Measurements from ENCODE around the gene TCF19. TPM values are rescaled to one million over a fixed set of nuclear protein-coding genes. Genes with fewer than 3 reads are reported as not detected.

TCF19 gene
- total RNA-seq, result 10 to 100 TPM in 1 of 2 donors, 1 to 10 TPM in 1; 8.8 to 39.6 TPM

GRCh38 chr6:31158140-31158862 lies at the start of gene TCF19:
TSS of gene TCF19 (plus strand) at chr6:31158589. CDS start at chr6:31159470, 881 bp downstream.
- Histone ChIP-seq H3K4me1 (peaks cover 5% of the 10 kb centered on the region), H3K9me3 (no peaks in the 10 kb centered on the region), H3K9ac (ENCODE audit: low read depth in 2 of 2, low read length in 2 of 2) (peak within 1 kb of the TSS; percentile 75), H3K27ac (no peak within 1 kb of the TSS), H3K27me3 (no peaks in the 10 kb centered on the region), H3K4me3 (peak within 1 kb of the TSS; percentile 65), H3K36me3 (no peaks in the 10 kb centered on the region)
- no peak for TF ChIP-seq CTCF (IDR thresholded peaks at IDR 0.05)
- DNase-seq, result peak; percentile 99
- intact Hi-C loops (cut with DNase I), result no loop called here

GRCh38 chr6:31110825-31111582 lies 47.4 kb upstream of the TCF19 start:
- Histone ChIP-seq H3K27me3 (no peaks in the 10 kb centered on the region), H3K4me1 (peaks cover 5% of the 10 kb centered on the region), H3K27ac (no peak overlapping the region), H3K9me3 (no peaks in the 10 kb centered on the region), H3K9ac (ENCODE audit: low read depth in 2 of 2, low read length in 2 of 2) (no peak overlapping the region), H3K4me3 (no peak overlapping the region), H3K36me3 (no peaks in the 10 kb centered on the region)
- TF ChIP-seq CTCF (IDR thresholded peaks at IDR 0.05), result no peak
- DNase-seq, result no peak
- intact Hi-C loops (cut with DNase I), result no loop called here

- TF ChIP-seq CTCF (IDR thresholded peaks at IDR 0.05), result no peak
- Histone ChIP-seq H3K9me3 (no peaks in the 10 kb centered on the region), H3K4me1 (peaks cover 5% of the 10 kb centered on the region), H3K27ac (no peak overlapping the region), H3K27me3 (no peaks in the 10 kb centered on the region), H3K36me3 (no peaks in the 10 kb centered on the region), H3K9ac (ENCODE audit: low read depth in 2 of 2, low read length in 2 of 2) (no peak overlapping the region), H3K4me3 (no peak overlapping the region)
- intact Hi-C loops (cut with DNase I), result no loop called here
- DNase-seq, result no peak
Observed at GRCh38 chr6:31111712-31112111, 46.7 kb upstream of the TCF19 start.

- Histone ChIP-seq H3K4me1 (peaks cover 5% of the 10 kb centered on the region), H3K36me3 (no peaks in the 10 kb centered on the region), H3K9me3 (no peaks in the 10 kb centered on the region), H3K9ac (ENCODE audit: low read depth in 2 of 2, low read length in 2 of 2) (no peak within 1 kb of the TSS), H3K27me3 (no peaks in the 10 kb centered on the region), H3K27ac (no peak within 1 kb of the TSS), H3K4me3 (no peak within 1 kb of the TSS)
- intact Hi-C loops (cut with DNase I), result no loop called here
- TF ChIP-seq CTCF (IDR thresholded peaks at IDR 0.05), result no peak
- no peak for DNase-seq
Observed at GRCh38 chr6:31112478-31112877, 45.9 kb upstream of the TCF19 start, which contains the start of gene C6orf15. TSS of gene C6orf15 (minus strand) at chr6:31112575. CDS start at chr6:31112555, 20 bp downstream.

GRCh38 chr6:31113861-31114540 lies 44.4 kb upstream of the TCF19 start:
- H3K4me3 ChIP-seq, result no peak overlapping the region
- H3K36me3 ChIP-seq, result no peaks in the 10 kb centered on the region
- peak overlapping the region in 1 of 2 donors; percentile 41 for H3K9ac ChIP-seq (ENCODE audit: low read depth in 2 of 2, low read length in 2 of 2)
- no peak for TF ChIP-seq CTCF (IDR thresholded peaks at IDR 0.05)
- no peak overlapping the region for H3K27ac ChIP-seq
- intact Hi-C loops (cut with DNase I), result no loop called here
- no peaks in the 10 kb centered on the region for H3K9me3 ChIP-seq
- DNase-seq, result no peak
- peaks cover 5% of the 10 kb centered on the region for H3K4me1 ChIP-seq
- H3K27me3 ChIP-seq, result no peaks in the 10 kb centered on the region
